H1 (cell line): ENCODE data around the gene TMEM255A. TPM values are rescaled to one million over a fixed set of nuclear protein-coding genes. Genes with fewer than 3 reads are reported as not detected.

Experiments
- BACH1 ChIP-seq: IDR thresholded peaks from 2 replicates; pipeline ENCODE4 v1.6.1; 2012; ENCODE audit warnings: low read length, improper control_type of control experiment
- EP300 ChIP-seq, 2 experiments: IDR thresholded peaks; 1 replicate in 1 of 2; 2 replicates in 1 of 2; pipeline ENCODE4 v1.6.1; 2011 to 2012; ENCODE audit warnings: low read depth in 2 of 2, low read length in 2 of 2, mild to moderate bottlenecking in 2 of 2, borderline replicate concordance in 1 of 2, inconsistent platforms in 1 of 2, moderate library complexity in 1 of 2
- HDAC2 ChIP-seq, 2 experiments: fragments of 300-600 bp in 1 of 2; sonication (generic) in 1 of 2; IDR thresholded peaks; 2 replicates each; pipeline ENCODE4 v1.6.1; 2011 to 2012; ENCODE audit warnings: low read depth in 2 of 2, low read length in 2 of 2, mild to moderate bottlenecking in 2 of 2, moderate library complexity in 2 of 2, borderline replicate concordance in 1 of 2, inconsistent platforms in 1 of 2
- KDM4A ChIP-seq: IDR thresholded peaks from one replicate; pipeline ENCODE4 v1.7.1; 2012; ENCODE audit warnings: low read depth, mild to moderate bottlenecking, moderate library complexity, low read length, inconsistent platforms; ENCODE audit not compliant: severe bottlenecking
- polyA plus RNA-seq, 7 experiments: library from polyadenylated mRNA; depleted of rRNA in 3 of 7; stranded (reverse) in 5 of 7; unstranded in 2 of 7; fragments of >200 nt in 5 of 7; fragments of 200-250 nt in 2 of 7; gene quantifications; 1 replicate in 5 of 7; 2 replicates in 1 of 7; 4 replicates in 1 of 7; pipeline versions ENCODE4 v1.2.1 to v1.2.3, GENCODE V29; 2011 to 2013; ENCODE audit warnings: missing spikeins in 2 of 7, mixed read lengths in 2 of 7
- total RNA-seq: library from RNA; stranded (reverse); fragmentation: NEBNext Ultra II Directional; extraction: Animal tissue kit (Norgen Biotek cat#: 25700); gene quantifications from 2 replicates; pipeline ENCODE4 v1.2.1, GENCODE V29; 2021

TMEM255A gene
- total and polyA plus RNA-seq, 2 of the 8 experiments (the other 6 are each of a cell fraction or from before 2014, with no cell fraction given) = 0.73 to 2.3 TPM

GRCh38 chrX:120260369-120260768 lies 50.9 kb downstream of the TMEM255A start (continued):
- TF ChIP-seq HDAC2 (IDR thresholded peaks at IDR 0.05; ENCODE audit: borderline replicate concordance in 1 of 2, low read depth in 2 of 2, low read length in 2 of 2) (no peak), KDM4A (no peak), EP300 (IDR thresholded peaks at IDR 0.05; ENCODE audit: borderline replicate concordance in 1 of 2, low read depth in 2 of 2, low read length in 2 of 2) (no peak), BACH1 (no peak)
